K562 (cell line): ENCODE measurements around the gene TRERF1. TPM values are rescaled to one million over a fixed set of nuclear protein-coding genes. Genes with fewer than 3 reads are reported as not detected.

Experiments
- ATAC-seq: fragments of 200-7000 bp; cut with Tn5 transposase; 3 replicates; pipeline ENCODE4 v1.9.1; 2020; ENCODE audit warnings: moderate library complexity
- BruUV-seq: library from RNA; stranded (reverse); fragments of 400-500 nt; replicated peaks from 2 replicates; lab custom pipeline; 2021; lab: Mats Ljungman, UMichigan
- CTCF ChIA-PET: fragments of 300-600 bp; formaldehyde crosslinking; extraction: SDS; loops from one replicate; lab custom pipeline; 2021; ENCODE audit warnings: low intra/inter-chr PET ratio; lab: Yijun Ruan, JAX
- POLR2A ChIA-PET: fragments of 300-600, 350-650 bp; sonication (Branson Sonifier 250); formaldehyde crosslinking; extraction: SDS; loops from one replicate; lab custom pipeline; 2021; ENCODE audit warnings: antibody characterized with exemption, inconsistent platforms; lab: Yijun Ruan, JAX
- DNase-seq, 4 experiments: peaks; one replicate each; pipeline versions ENCODE4 v3.0.0 to v3.0.0-alpha.2; 2011 to 2018; ENCODE audit warnings: low spot score in 3 of 4, mixed read lengths in 3 of 4; ENCODE audit errors: extremely low read depth in 1 of 4
- FAIRE-seq: peaks from 2 replicates; lab custom pipeline; 2011; peaks lifted over from hg19 to GRCh38; lab: Jason Lieb, UNC
- H2AFZ ChIP-seq: 2 replicates; pipeline ENCODE4 v1.6.0; 2011; ENCODE audit warnings: low read depth, low read length, control low read depth, inconsistent platforms
- H3K27ac ChIP-seq: fragments of 200-600 bp; 3 replicates; pipeline ENCODE4 v1.8.0; 2011; ENCODE audit warnings: low read depth, mild to moderate bottlenecking, control low read depth, inconsistent platforms, low read length, moderate library complexity, mixed read lengths; ENCODE audit errors: extremely low read depth
- H3K27me3 ChIP-seq, 2 experiments: fragments of 300-600 bp in 1 of 2; 2 replicates in 1 of 2; 3 replicates in 1 of 2; pipeline versions ENCODE4 v1.6.0 to v1.8.0; 2011; ENCODE audit warnings: inconsistent platforms in 2 of 2, low read length in 2 of 2, mild to moderate bottlenecking in 1 of 2, mixed read lengths in 1 of 2, moderate library complexity in 1 of 2; ENCODE audit not compliant: control insufficient read depth in 2 of 2, insufficient read depth in 2 of 2
- H3K36me3 ChIP-seq: fragments of 300-600 bp; 3 replicates; pipeline ENCODE4 v1.8.0; 2011; ENCODE audit warnings: mild to moderate bottlenecking, low read length, inconsistent platforms; ENCODE audit not compliant: control insufficient read depth, insufficient read depth
- H3K4me1 ChIP-seq, 2 experiments: fragments of 200-600 bp in 1 of 2; replicated peaks in 1 of 2; 2 replicates in 1 of 2; 3 replicates in 1 of 2; pipeline versions ENCODE4 v1.5.1 to v1.8.0; 2011; ENCODE audit warnings: inconsistent platforms in 2 of 2, low read length in 2 of 2, mild to moderate bottlenecking in 1 of 2, mixed read lengths in 1 of 2, moderate library complexity in 1 of 2; ENCODE audit not compliant: control insufficient read depth in 2 of 2, insufficient read depth in 2 of 2
- H3K4me2 ChIP-seq: 2 replicates; pipeline ENCODE4 v1.6.1; 2011; ENCODE audit warnings: low read length, control low read depth, inconsistent platforms, mixed read lengths; ENCODE audit not compliant: insufficient read depth
- H3K4me3 ChIP-seq: fragments of 200-600 bp; sonication (generic), shearing (Covaris generic); 2 replicates; pipeline ENCODE4 v1.5.1; 2016; ENCODE audit warnings: control low read depth, inconsistent platforms
- H3K79me2 ChIP-seq: fragments of 200-600 bp; 3 replicates; pipeline ENCODE4 v1.8.0; 2011; ENCODE audit warnings: low read length, inconsistent platforms; ENCODE audit not compliant: control insufficient read depth, insufficient read depth
- H3K9ac ChIP-seq, 2 experiments: 2 replicates each; pipeline versions ENCODE4 v1.6.0 to v1.6.1; 2011; ENCODE audit warnings: low read depth in 2 of 2, low read length in 2 of 2, control low read depth in 1 of 2, inconsistent platforms in 1 of 2, mild to moderate bottlenecking in 1 of 2, mixed read lengths in 1 of 2; ENCODE audit not compliant: insufficient read depth in 1 of 2
- H3K9me1 ChIP-seq: one replicate; pipeline ENCODE4 v1.6.0; 2011; ENCODE audit warnings: inconsistent platforms, mild to moderate bottlenecking, low read length, moderate library complexity; ENCODE audit not compliant: control insufficient read depth, insufficient read depth
- H3K9me3 ChIP-seq: replicated peaks from 2 replicates; pipeline ENCODE4 v1.5.1; 2011; ENCODE audit warnings: low read depth, low read length, inconsistent platforms; ENCODE audit not compliant: control insufficient read depth, insufficient read depth
- H4K20me1 ChIP-seq: replicated peaks from 2 replicates; pipeline ENCODE4 v1.6.1; 2011; ENCODE audit warnings: low read length, inconsistent platforms, mixed read lengths; ENCODE audit not compliant: control insufficient read depth, insufficient read depth
- CBX3 ChIP-seq, 2 experiments: IDR thresholded peaks; 1 replicate in 1 of 2; 2 replicates in 1 of 2; pipeline ENCODE4 v1.6.1; 2012; ENCODE audit warnings: inconsistent platforms in 2 of 2, low read length in 2 of 2, borderline replicate concordance in 1 of 2, control low read depth in 1 of 2
- CCNT2 ChIP-seq: IDR thresholded peaks from 2 replicates; pipeline ENCODE4 v1.6.1; 2011; ENCODE audit warnings: borderline replicate concordance, low read depth, mild to moderate bottlenecking, moderate library complexity, mixed read lengths, low read length; ENCODE audit not compliant: insufficient read length; ENCODE audit errors: extremely low read depth
- DIDO1 ChIP-seq: fragments of 450-650 bp; IDR thresholded peaks from 2 replicates; pipeline ENCODE4 v1.6.1; 2016; ENCODE audit warnings: low read depth, missing biosample characterization, missing genetic modification characterization
- KLF1 ChIP-seq: fragments of 450-650 bp; IDR thresholded peaks from 2 replicates; pipeline ENCODE4 v1.6.1; 2016; ENCODE audit warnings: missing genetic modification characterization, missing compliant biosample characterization
- SLC30A9 ChIP-seq: fragments of 250-450 bp; sonication (Bioruptor Pico); IDR thresholded peaks from 2 replicates; pipeline ENCODE4 v1.8.0; 2022; ENCODE audit warnings: mild to moderate bottlenecking, moderate library complexity
- SMAD1 ChIP-seq: fragments of 150-350 bp; IDR thresholded peaks from 2 replicates; pipeline ENCODE4 v1.6.1; 2014; ENCODE audit warnings: low read length, low read depth; ENCODE audit not compliant: partially characterized antibody
- TARDBP ChIP-seq: fragments of 450-650 bp; IDR thresholded peaks from 2 replicates; pipeline ENCODE4 v1.6.1; 2016
- TEAD2 ChIP-seq: fragments of 450-650 bp; IDR thresholded peaks from 2 replicates; pipeline ENCODE4 v1.6.1; 2016; ENCODE audit warnings: missing genetic modification characterization, control low read depth, missing compliant biosample characterization
- ZC3H8 ChIP-seq: fragments of 450-650 bp; IDR thresholded peaks from 2 replicates; pipeline ENCODE4 v1.6.1; 2017
- ZNF253 ChIP-seq: fragments of 250-450 bp; sonication (Bioruptor Pico); conservative IDR thresholded peaks from 2 replicates; pipeline ENCODE4 v1.6.1; 2021; ENCODE audit warnings: mild to moderate bottlenecking
- ZNF780A ChIP-seq: fragments of 250-450 bp; sonication (Bioruptor Pico); IDR thresholded peaks from 2 replicates; pipeline ENCODE4 v1.5.0; 2021; ENCODE audit warnings: mild to moderate bottlenecking
- WGBS: fragments of 100-300 bp; shearing (Covaris generic); methylation state at CpG from one replicate; pipeline ENCODE4 v1.1.6; 2016; ENCODE audit warnings: low coverage, mixed read lengths; ENCODE audit not compliant: insufficient coverage; ENCODE audit errors: missing lambda C conversion rate; 5-methylcytosine and 5-hydroxymethylcytosine counted together
- in situ Hi-C: fragments of 300-500 bp; cut with MboI; formaldehyde crosslinking; loops from 4 replicates; pipeline ENCODE4 v1.15.0; 2018; ENCODE audit warnings: inconsistent platforms, mixed read lengths
- intact Hi-C: fragments of 100-400 bp; cut with micrococcal nuclease; formaldehyde crosslinking; loops from 2 replicates; pipeline ENCODE4 v1.14.2; 2022
- polyA plus RNA-seq, 8 experiments: library from polyadenylated mRNA; depleted of rRNA in 4 of 8; stranded (reverse) in 5 of 8; unstranded in 3 of 8; fragments of >200 nt; fragmentation: Nextera tagmentation in 2 of 8; fragmentation: Illumina TruSeq in 1 of 8; extraction: Ambion mirVana in 2 of 8; extraction: Trizol in 1 of 8; gene quantifications; 2 replicates each; pipeline versions ENCODE4 v1.2.1 to v1.2.3, GENCODE V29; 2011 to 2014; ENCODE audit warnings: inconsistent platforms in 1 of 8, missing spikeins in 1 of 8
- total RNA-seq, 7 experiments: library from RNA; depleted of rRNA in 6 of 7; stranded (reverse); fragments of >200 nt in 6 of 7; fragmentation: Illumina TruSeq in 2 of 7; extraction: Trizol in 2 of 7; gene quantifications; 2 replicates each; pipeline versions ENCODE4 v1.2.1 to v1.2.3, GENCODE V29; 2011 to 2021; ENCODE audit warnings: low replicate concordance in 1 of 7
- TF ChIP-seq, protein P1 (sequence below), 2 experiments: fragments of 250-450 bp in 1 of 2; fragments of 450-650 bp in 1 of 2; sonication (Bioruptor Pico) in 1 of 2; IDR thresholded peaks; 2 replicates each; pipeline versions ENCODE4 v1.6.1 to v1.8.0; 2016 to 2021; ENCODE audit warnings: mild to moderate bottlenecking in 2 of 2, moderate library complexity in 2 of 2, missing compliant biosample characterization in 1 of 2, missing genetic modification characterization in 1 of 2
- TF ChIP-seq, protein P2 (sequence below): sonication (generic); IDR thresholded peaks from 2 replicates; pipeline ENCODE4 v1.6.1; 2016
- TF ChIP-seq, protein P3 (sequence below), 2 experiments: IDR thresholded peaks; 2 replicates each; pipeline ENCODE4 v1.6.1; 2012; ENCODE audit warnings: improper control_type of control experiment in 2 of 2, low read depth in 2 of 2, low read length in 2 of 2, borderline replicate concordance in 1 of 2
- TF ChIP-seq, protein P4 (sequence below): fragments of 250-450 bp; sonication (Bioruptor Pico); IDR thresholded peaks from 2 replicates; pipeline ENCODE4 v1.8.0; 2021; ENCODE audit warnings: mild to moderate bottlenecking, moderate library complexity

The TRERF1 gene
- total and polyA plus RNA-seq, 9 of the 15 experiments (the other 6 are each of a cell fraction or from before 2014, with no cell fraction given) = 0.04 to 0.20 (median 0.07) TPM; not detected in 3

DNA sequence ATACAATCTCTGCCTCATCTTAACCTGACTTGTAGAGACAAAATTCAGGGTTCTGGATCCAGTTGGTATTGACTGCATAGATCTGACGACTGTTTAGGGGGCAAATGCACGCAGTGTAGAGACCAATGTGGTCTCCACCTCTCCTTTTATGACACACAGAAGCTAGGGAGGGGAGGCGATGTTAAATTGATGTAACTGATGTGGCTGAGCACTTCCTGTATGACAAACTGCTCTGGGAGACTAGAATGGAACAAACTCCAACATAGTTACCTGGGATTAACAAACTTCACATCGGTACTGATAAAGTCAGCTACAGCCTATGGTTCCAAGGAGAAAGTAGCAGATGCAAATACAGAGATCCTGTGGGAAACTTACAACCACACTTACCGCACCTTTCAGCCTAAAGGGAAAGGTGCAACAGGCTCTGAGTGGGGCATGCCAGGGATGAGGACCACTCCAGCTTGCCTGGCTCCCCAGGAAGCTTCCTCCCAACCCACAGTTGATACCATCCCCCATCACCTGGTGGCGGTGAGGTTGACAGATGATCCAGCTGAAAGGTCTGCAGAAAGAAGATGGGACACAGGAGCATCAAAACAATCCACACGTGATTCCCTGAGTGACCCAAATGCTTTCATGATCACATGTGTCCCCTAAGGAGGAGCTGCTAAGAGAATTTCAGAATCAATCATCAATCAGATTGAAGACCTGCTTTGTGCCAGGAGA, 173.4 kb downstream of the TRERF1 start:
- WGBS = under 1% methylated on average over 7 of the region's 7 CpGs
- DNase-seq = no peak
- no peak overlapping the region for H3K4me2 ChIP-seq
- peaks cover 36 to 63% of the 10 kb centered on the region in 2 experiments for H3K27me3 ChIP-seq
- H2AFZ ChIP-seq = no peak overlapping the region
- H3K27ac ChIP-seq = no peak overlapping the region
- ATAC-seq = no peak
- no peak for TF ChIP-seq ZNF253 (CRISPR knock-in tag)
- TF ChIP-seq SMAD1 = no peak
- no peak for TF ChIP-seq TEAD2 (tag)
- TF ChIP-seq, protein P1, sequence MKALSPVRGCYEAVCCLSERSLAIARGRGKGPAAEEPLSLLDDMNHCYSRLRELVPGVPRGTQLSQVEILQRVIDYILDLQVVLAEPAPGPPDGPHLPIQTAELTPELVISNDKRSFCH (CRISPR knock-in tag; IDR thresholded peaks at IDR 0.05) = no peak
- TF ChIP-seq, protein P1 (tag; IDR thresholded peaks at IDR 0.05) = no peak
- no peak for TF ChIP-seq ZC3H8
- TF ChIP-seq, protein P2, sequence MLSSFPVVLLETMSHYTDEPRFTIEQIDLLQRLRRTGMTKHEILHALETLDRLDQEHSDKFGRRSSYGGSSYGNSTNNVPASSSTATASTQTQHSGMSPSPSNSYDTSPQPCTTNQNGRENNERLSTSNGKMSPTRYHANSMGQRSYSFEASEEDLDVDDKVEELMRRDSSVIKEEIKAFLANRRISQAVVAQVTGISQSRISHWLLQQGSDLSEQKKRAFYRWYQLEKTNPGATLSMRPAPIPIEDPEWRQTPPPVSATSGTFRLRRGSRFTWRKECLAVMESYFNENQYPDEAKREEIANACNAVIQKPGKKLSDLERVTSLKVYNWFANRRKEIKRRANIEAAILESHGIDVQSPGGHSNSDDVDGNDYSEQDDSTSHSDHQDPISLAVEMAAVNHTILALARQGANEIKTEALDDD = no peak
- TF ChIP-seq CCNT2 = no peak
- TF ChIP-seq CBX3 (IDR thresholded peaks at IDR 0.05; ENCODE audit: borderline replicate concordance in 1 of 2, low read length in 2 of 2) = no peak
- TF ChIP-seq KLF1 (tag) = no peak
- TF ChIP-seq, protein P3, sequence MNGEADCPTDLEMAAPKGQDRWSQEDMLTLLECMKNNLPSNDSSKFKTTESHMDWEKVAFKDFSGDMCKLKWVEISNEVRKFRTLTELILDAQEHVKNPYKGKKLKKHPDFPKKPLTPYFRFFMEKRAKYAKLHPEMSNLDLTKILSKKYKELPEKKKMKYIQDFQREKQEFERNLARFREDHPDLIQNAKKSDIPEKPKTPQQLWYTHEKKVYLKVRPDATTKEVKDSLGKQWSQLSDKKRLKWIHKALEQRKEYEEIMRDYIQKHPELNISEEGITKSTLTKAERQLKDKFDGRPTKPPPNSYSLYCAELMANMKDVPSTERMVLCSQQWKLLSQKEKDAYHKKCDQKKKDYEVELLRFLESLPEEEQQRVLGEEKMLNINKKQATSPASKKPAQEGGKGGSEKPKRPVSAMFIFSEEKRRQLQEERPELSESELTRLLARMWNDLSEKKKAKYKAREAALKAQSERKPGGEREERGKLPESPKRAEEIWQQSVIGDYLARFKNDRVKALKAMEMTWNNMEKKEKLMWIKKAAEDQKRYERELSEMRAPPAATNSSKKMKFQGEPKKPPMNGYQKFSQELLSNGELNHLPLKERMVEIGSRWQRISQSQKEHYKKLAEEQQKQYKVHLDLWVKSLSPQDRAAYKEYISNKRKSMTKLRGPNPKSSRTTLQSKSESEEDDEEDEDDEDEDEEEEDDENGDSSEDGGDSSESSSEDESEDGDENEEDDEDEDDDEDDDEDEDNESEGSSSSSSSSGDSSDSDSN (IDR thresholded peaks at IDR 0.05; ENCODE audit: borderline replicate concordance in 1 of 2, low read depth in 2 of 2, low read length in 2 of 2) = no peak
- TF ChIP-seq, protein P4, sequence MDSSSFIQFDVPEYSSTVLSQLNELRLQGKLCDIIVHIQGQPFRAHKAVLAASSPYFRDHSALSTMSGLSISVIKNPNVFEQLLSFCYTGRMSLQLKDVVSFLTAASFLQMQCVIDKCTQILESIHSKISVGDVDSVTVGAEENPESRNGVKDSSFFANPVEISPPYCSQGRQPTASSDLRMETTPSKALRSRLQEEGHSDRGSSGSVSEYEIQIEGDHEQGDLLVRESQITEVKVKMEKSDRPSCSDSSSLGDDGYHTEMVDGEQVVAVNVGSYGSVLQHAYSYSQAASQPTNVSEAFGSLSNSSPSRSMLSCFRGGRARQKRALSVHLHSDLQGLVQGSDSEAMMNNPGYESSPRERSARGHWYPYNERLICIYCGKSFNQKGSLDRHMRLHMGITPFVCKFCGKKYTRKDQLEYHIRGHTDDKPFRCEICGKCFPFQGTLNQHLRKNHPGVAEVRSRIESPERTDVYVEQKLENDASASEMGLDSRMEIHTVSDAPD (CRISPR knock-in tag) = no peak
- TF ChIP-seq DIDO1 (tag) = no peak
- TF ChIP-seq SLC30A9 (CRISPR knock-in tag) = no peak
- no peak for TF ChIP-seq ZNF780A
- no peak for TF ChIP-seq TARDBP
- H3K4me1 ChIP-seq = peaks cover 0 to 4% of the 10 kb centered on the region in 2 experiments; a peak in 1 of 5 replicates
- no peaks in the 10 kb centered on the region; the same call in 1 of the 2 replicates for H3K9me3 ChIP-seq
- H3K79me2 ChIP-seq = no peaks in the 10 kb centered on the region
- H3K36me3 ChIP-seq = no peaks in the 10 kb centered on the region
- no peak overlapping the region for H3K9ac ChIP-seq
- no peaks in the 10 kb centered on the region for H4K20me1 ChIP-seq
- POLR2A ChIA-PET = interaction anchor here (0.7 kb wide), 1 partner anchor 14 kb away, joined by 3 read pairs; no protein-coding TSS in a partner anchor
- BruUV-seq = no TSS peak
- H3K4me3 ChIP-seq = no peak overlapping the region
- CTCF ChIA-PET = no interaction called here
- intact Hi-C loops (no loop called here), in situ Hi-C loops (no loop called here)
- no peak for FAIRE-seq
- no peaks in the 10 kb centered on the region for H3K9me1 ChIP-seq
